GM20000 (cell line): ENCODE results near the gene ARHGAP8.

Source experiments
- DNase-seq: peaks from one replicate; pipeline ENCODE4 v3.0.0; 2012; ENCODE audit warnings: low spot score
- CTCF ChIP-seq: IDR thresholded peaks from 2 replicates; pipeline ENCODE4 v1.5.1; 2012; ENCODE audit warnings: mild to moderate bottlenecking, control low read depth; ENCODE audit errors: extremely low read depth, missing control alignments

Gene ARHGAP8

GRCh38 chr22:44827666-44828190 lies 75.4 kb downstream of the ARHGAP8 start:
- DNase-seq = no peak
- TF ChIP-seq CTCF = no peak

DNA sequence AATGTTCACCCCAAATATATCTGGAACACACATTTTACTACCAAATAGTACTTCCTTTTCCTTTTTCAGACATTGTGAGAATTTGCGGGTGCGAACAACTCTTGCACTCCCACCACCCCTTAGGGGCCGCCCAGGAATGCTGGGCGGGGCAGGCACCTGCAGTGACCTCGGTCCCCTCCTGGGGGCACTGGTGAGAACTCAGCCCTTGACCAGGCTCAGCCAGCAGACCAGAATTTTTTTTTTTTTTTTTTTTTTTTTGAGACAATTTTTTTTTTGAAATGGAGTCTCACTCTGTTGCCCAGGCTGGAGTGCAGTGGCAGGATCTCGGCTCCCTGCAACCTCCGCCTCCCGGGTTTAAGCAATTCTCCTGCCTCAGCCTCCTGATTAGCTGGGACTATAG lies 75.8 kb downstream of the ARHGAP8 start:
- no peak for TF ChIP-seq CTCF
- DNase-seq = peak; percentile 71

DNA sequence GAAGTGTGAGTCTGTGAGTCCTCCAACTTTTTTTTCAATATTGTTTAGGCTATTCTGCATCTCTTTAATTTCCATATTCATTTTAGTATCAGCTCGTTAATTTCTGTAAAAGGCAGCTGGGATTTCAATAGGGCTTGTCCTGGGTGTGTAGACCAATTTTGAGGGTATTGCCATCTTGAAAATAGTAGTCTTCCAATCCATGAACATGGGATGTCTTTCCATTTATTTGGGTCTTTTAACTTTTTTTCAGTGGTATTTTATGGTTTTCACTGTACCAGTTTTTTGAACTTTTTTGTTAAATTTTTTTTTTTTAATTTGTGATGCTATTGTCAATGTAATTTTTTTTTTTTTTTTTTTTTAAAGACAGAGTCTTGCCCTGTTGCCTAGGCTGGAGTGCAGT lies 79.5 kb downstream of the ARHGAP8 start:
- no peak for TF ChIP-seq CTCF
- no peak for DNase-seq

GRCh38 chr22:44834065-44834464 lies 81.7 kb downstream of the ARHGAP8 start:
- no peak for DNase-seq
- TF ChIP-seq CTCF = no peak

GRCh38 chr22:44837481-44837880 lies 85.1 kb downstream of the ARHGAP8 start:
- DNase-seq = no peak
- no peak for TF ChIP-seq CTCF

DNA sequence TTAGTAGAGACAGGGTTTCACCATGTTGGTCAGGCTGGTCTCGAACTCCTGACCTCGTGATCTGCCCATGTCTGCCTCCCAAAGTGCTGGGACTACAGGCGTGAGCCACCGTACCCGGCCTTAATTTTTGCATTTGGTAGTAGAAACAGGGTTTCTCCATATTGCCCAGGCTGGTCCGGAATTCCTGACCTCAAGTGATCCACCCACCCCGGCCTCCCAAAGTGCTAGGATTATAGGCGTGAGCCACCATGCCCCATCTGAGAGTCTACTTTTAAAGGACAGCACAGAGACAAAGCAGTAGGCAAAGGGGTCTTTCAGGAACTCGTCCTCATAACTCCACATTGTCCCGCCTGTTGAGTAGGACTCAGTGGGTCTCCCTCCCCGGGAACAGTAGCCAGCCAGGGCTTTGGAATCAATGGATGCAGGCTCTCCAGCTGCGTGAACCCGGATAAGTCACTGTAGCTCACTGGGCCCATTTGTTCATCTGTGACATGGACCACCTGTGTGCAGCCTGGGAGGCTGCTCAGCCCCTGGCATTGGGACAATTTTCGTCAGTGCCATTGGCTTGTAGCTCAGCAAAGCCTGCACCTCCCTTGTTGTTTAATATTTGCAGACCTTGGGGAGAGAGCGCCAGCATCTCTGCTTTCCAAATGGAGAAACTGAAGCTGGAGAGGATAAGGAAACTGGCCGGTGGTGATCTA lies 86.1 kb downstream of the ARHGAP8 start:
- DNase-seq = no peak
- no peak for TF ChIP-seq CTCF

GRCh38 chr22:44839061-44839460 lies 86.7 kb downstream of the ARHGAP8 start:
- TF ChIP-seq CTCF = no peak
- DNase-seq = no peak
